Cardiac muscle cell (in vitro differentiated cells and primary cell): ENCODE data around the gene TUBA1B. TPM values are rescaled to one million over a fixed set of nuclear protein-coding genes. Genes with fewer than 3 reads are reported as not detected.
"Not testable (repeated sequence)": the region's sequence is repeated elsewhere in the genome, so short reads cannot be mapped to it uniquely, and the experiment has no call there.

Source experiments
- DNase-seq, 2 donors: peaks; one replicate each; pipeline versions ENCODE4 v3.0.0 to v3.0.0-alpha.2; 2010 to 2017; ENCODE audit warnings: low read depth in 1 of 2, low spot score in 1 of 2
- H3K27ac ChIP-seq: fragments of 200-600 bp; sonication (generic); 2 replicates; pipeline ENCODE4 v1.5.1; 2016
- H3K27me3 ChIP-seq: fragments of 200-600 bp; sonication (generic); 2 replicates; pipeline ENCODE4 v1.6.0; 2016; ENCODE audit warnings: control low read depth
- H3K36me3 ChIP-seq: fragments of 200-600 bp; sonication (generic); 2 replicates; pipeline ENCODE4 v1.5.1; 2016; ENCODE audit warnings: control low read depth
- H3K4me1 ChIP-seq: fragments of 200-600 bp; sonication (generic); 2 replicates; pipeline ENCODE4 v1.8.1; 2017; ENCODE audit warnings: low read depth, mild to moderate bottlenecking, mixed run types
- H3K4me3 ChIP-seq: fragments of 200-600 bp; sonication (generic); 2 replicates; pipeline ENCODE4 v1.5.1; 2016; ENCODE audit warnings: mild to moderate bottlenecking
- H3K9me3 ChIP-seq: fragments of 200-600 bp; sonication (generic); 2 replicates; pipeline ENCODE4 v1.5.1; 2017; ENCODE audit warnings: low read depth, mild to moderate bottlenecking, control low read depth
- CTCF ChIP-seq: IDR thresholded peaks from 2 replicates; pipeline ENCODE4 v1.5.1; 2012; ENCODE audit warnings: low read depth, mild to moderate bottlenecking, low read length
- polyA plus RNA-seq: library from polyadenylated mRNA; unstranded; fragments of >200 nt; fragmentation: Nextera tagmentation; extraction: Ambion mirVana; gene quantifications from 2 replicates; pipeline ENCODE4 v1.2.1, GENCODE V29; 2016
- total RNA-seq: library from RNA; depleted of rRNA; stranded (reverse); fragments of >200 nt; gene quantifications from 2 replicates; pipeline ENCODE4 v1.2.3, GENCODE V29; 2016

TUBA1B gene
- total and polyA plus RNA-seq, 2 experiments from 2014 or later, result 1,582 to 2,134 TPM

- Histone ChIP-seq H3K36me3 (no peaks in the 10 kb centered on the region), H3K4me1 (peaks cover 1% of the 10 kb centered on the region), H3K27ac (no peak overlapping the region), H3K4me3 (no peak overlapping the region), H3K27me3 (no peaks in the 10 kb centered on the region), H3K9me3 (no peaks in the 10 kb centered on the region)
- peak in 1 of 2 donors; percentile 35 for DNase-seq
- TF ChIP-seq CTCF, result no peak
Observed at GRCh38 chr12:49138587-49138986, 7.4 kb upstream of the TUBA1B start.

- Histone ChIP-seq H3K27ac (no peak overlapping the region), H3K9me3 (no peaks in the 10 kb centered on the region), H3K4me3 (no peak overlapping the region), H3K4me1 (peaks cover 10% of the 10 kb centered on the region), H3K27me3 (no peaks in the 10 kb centered on the region), H3K36me3 (no peaks in the 10 kb centered on the region)
- DNase-seq, result no peak
- TF ChIP-seq CTCF, result no peak
Observed at GRCh38 chr12:49137476-49137875, 6.3 kb upstream of the TUBA1B start.

DNA sequence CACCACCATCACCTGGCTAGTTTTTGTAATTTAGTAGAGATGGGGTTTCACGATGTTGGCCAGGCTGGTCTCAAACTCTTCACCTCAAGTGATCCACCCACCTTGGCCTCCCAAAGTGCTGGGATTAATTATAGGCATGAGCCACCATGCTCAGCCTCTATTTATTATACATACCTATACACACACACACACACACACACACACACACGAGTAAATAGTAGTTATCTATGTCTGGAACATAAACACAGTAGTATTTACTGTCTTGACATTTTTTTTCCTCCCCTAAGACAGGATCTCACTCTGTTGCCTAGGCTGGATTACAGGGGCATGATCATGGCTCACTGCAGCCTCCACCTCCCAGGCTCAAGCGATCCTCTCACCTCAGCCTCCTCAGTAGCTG is 5.8 kb upstream of the TUBA1B start:
- H3K9me3 ChIP-seq, H3K27ac ChIP-seq, H3K27me3 ChIP-seq, H3K36me3 ChIP-seq, H3K4me3 ChIP-seq, DNase-seq: not testable (repeated sequence)
- peaks cover 15% of the 10 kb centered on the region for H3K4me1 ChIP-seq

DNA sequence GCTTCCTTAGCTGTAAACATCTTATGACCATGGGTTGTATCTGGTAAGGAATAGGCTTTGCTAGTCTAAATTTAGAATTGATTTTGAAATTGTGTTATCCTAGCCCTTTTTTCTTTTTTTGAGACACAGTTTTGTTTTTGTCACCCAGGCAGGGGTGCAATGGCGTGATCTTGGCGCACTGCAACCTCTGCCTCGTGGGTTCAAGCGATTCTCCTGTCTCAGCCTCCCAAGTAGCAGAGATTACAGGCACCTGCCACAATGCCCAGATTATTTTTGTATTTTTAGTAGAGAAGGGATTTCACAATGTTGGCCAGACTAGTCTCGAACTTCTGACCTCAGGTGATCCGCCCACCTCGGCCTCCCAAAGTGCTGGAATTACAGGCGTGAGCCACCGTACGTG is 2.4 kb upstream of the TUBA1B start:
- Histone ChIP-seq H3K4me1 (peaks cover 25% of the 10 kb centered on the region), H3K27ac (no peak overlapping the region), H3K4me3 (no peak overlapping the region), H3K27me3 (no peaks in the 10 kb centered on the region), H3K36me3 (peaks cover 14% of the 10 kb centered on the region), H3K9me3 (no peaks in the 10 kb centered on the region)
- TF ChIP-seq CTCF, result no peak
- DNase-seq, result no peak

DNA sequence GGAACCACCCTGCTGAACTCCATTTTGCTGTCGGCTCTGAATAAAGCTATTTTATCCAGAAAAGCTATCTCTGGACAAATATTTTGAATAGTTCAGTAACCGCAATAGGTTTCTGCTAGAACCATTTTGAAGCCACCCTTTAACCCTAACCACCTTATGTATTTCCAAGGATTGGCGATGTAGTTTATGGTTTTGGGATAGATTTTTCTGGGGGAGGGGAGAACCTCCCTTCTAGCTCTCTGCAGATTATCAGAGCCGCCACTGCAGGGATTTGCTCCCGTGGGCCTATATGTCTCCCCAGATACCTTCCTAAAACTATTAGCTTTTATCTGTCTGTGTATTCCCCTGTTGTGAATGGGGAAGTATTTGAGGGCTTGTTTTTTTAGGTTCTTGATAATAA is 1.8 kb upstream of the TUBA1B start:
- Histone ChIP-seq H3K36me3 (peaks cover 14% of the 10 kb centered on the region), H3K27me3 (no peaks in the 10 kb centered on the region), H3K4me3 (no peak overlapping the region), H3K27ac (no peak overlapping the region), H3K9me3 (no peaks in the 10 kb centered on the region), H3K4me1 (peaks cover 25% of the 10 kb centered on the region)
- no peak for DNase-seq
- no peak for TF ChIP-seq CTCF

- peaks cover 23% of the 10 kb centered on the region for H3K36me3 ChIP-seq
- H3K4me1 ChIP-seq, result peaks cover 25% of the 10 kb centered on the region
- H3K4me3 ChIP-seq, result peak overlapping the region; percentile 28
- peak; percentile 15 to 61 for DNase-seq
- peak overlapping the region; percentile 89 for H3K27ac ChIP-seq
- H3K9me3 ChIP-seq, result no peaks in the 10 kb centered on the region
- no peaks in the 10 kb centered on the region for H3K27me3 ChIP-seq
- TF ChIP-seq CTCF, result no peak
Observed at GRCh38 chr12:49131894-49132461, 783 bp upstream of the TUBA1B start.
